HG03558 (cell line): ENCODE data around the gene PALM3.
"Not testable (repeated sequence)": the region's sequence is repeated elsewhere in the genome, so short reads cannot be mapped to it uniquely, and the experiment has no call there.

Experiments used
- ATAC-seq: cut with Tn5 transposase; IDR thresholded peaks from one replicate; pipeline ENCODE4 v1.9.1; 2021; ENCODE audit warnings: moderate number of reproducible peaks; ENCODE audit not compliant: unreplicated experiment; ENCODE audit errors: extremely low read depth

The PALM3 gene

GRCh38 chr19:14039181-14039580 lies 22.7 kb downstream of the PALM3 start:
- ATAC-seq, result no peak

GRCh38 chr19:14035706-14036105 lies 26.2 kb downstream of the PALM3 start:
- ATAC-seq, result no peak

- not testable (repeated sequence) for ATAC-seq
These were observed 26.7 kb downstream of the PALM3 start for GRCh38 chr19:14035159-14035558.

- no peak for ATAC-seq
These were observed 27.9 kb downstream of the PALM3 start for GRCh38 chr19:14033946-14034345.

- ATAC-seq, result no peak
These were observed 30.0 kb downstream of the PALM3 start, which contains the start of gene IL27RA for GRCh38 chr19:14031719-14032480. Gene IL27RA (plus strand): TSS chr19:14031762. CDS start chr19:14031873, 111 bp downstream.

- ATAC-seq, result no peak
These were observed 30.7 kb downstream of the PALM3 start for GRCh38 chr19:14030997-14031718.

GRCh38 chr19:14028901-14029300 lies 33.0 kb downstream of the PALM3 start:
- no peak for ATAC-seq

GRCh38 chr19:14027856-14028450 lies 33.9 kb downstream of the PALM3 start, which contains the start of gene RLN3:
Gene RLN3 (plus strand): TSS chr19:14028148. CDS start chr19:14028205, 57 bp downstream.
- ATAC-seq, result no peak

- ATAC-seq, result not testable (repeated sequence)
These were observed 35.2 kb downstream of the PALM3 start for GRCh38 chr19:14026652-14027192.

- no peak for ATAC-seq
These were observed 38.3 kb downstream of the PALM3 start for GRCh38 chr19:14023404-14024235.

GRCh38 chr19:14022469-14022868 lies 39.4 kb downstream of the PALM3 start:
- no peak for ATAC-seq

GRCh38 chr19:14021474-14021873 lies 40.4 kb downstream of the PALM3 start:
- no peak for ATAC-seq

GRCh38 chr19:14019739-14020138 lies 42.1 kb downstream of the PALM3 start:
- not testable (repeated sequence) for ATAC-seq

GRCh38 chr19:14019100-14019499 lies 42.8 kb downstream of the PALM3 start:
- no peak for ATAC-seq

GRCh38 chr19:14015524-14016035 lies 46.3 kb downstream of the PALM3 start:
- ATAC-seq, result peak; percentile 62

GRCh38 chr19:14012378-14012915 lies 49.4 kb downstream of the PALM3 start:
- ATAC-seq, result no peak

GRCh38 chr19:14006766-14007562 lies 54.9 kb downstream of the PALM3 start:
- peak; percentile 16 for ATAC-seq

- peak; percentile 45 for ATAC-seq
These were observed 55.7 kb downstream of the PALM3 start, which contains the start of gene RFX1 for GRCh38 chr19:14006085-14006765. Gene RFX1 (minus strand): TSS chr19:14006320. CDS start chr19:13993843, 12,477 bp downstream.
